IMR-90 (cell line): ENCODE data around the gene INSL3. TPM values are rescaled to one million over a fixed set of nuclear protein-coding genes. Genes with fewer than 3 reads are reported as not detected.

Source experiments
- ATAC-seq: fragments of 200-7000 bp; cut with Tn5 transposase; 2 replicates; pipeline ENCODE4 v1.9.1; 2020; ENCODE audit warnings: low read depth, mild to moderate bottlenecking, moderate library complexity
- BruUV-seq: library from RNA; stranded (reverse); fragments of 400-500 nt; replicated peaks from 2 replicates; lab custom pipeline; 2021; lab: Mats Ljungman, UMichigan
- CTCF ChIA-PET: fragments of 300-600 bp; formaldehyde crosslinking; extraction: SDS; loops from one replicate; lab custom pipeline; 2021; ENCODE audit warnings: antibody characterized with exemption; lab: Yijun Ruan, JAX
- POLR2A ChIA-PET: fragments of 300-600 bp; sonication (Branson Sonifier 250); formaldehyde crosslinking; loops from one replicate; lab custom pipeline; 2022; ENCODE audit warnings: antibody characterized with exemption; ENCODE audit not compliant: unreplicated experiment; lab: Charles Lee
- DNase-seq: peaks from one replicate; pipeline ENCODE4 v3.0.0; 2013
- H2AFZ ChIP-seq: replicated peaks from 2 replicates; pipeline ENCODE3; 2013; ENCODE audit warnings: low read length, mild to moderate bottlenecking; ENCODE audit not compliant: poor library complexity
- H2AK5ac ChIP-seq: 2 replicates; pipeline ENCODE4 v1.6.1; 2013; ENCODE audit warnings: low read depth, low read length, inconsistent platforms
- H2AK9ac ChIP-seq: replicated peaks from 2 replicates; pipeline ENCODE3; 2013; ENCODE audit warnings: mild to moderate bottlenecking, low read depth, low read length, moderate library complexity; ENCODE audit not compliant: poor library complexity
- H2BK120ac ChIP-seq: 2 replicates; pipeline ENCODE4 v1.6.1; 2013; ENCODE audit warnings: low read depth, low read length, inconsistent platforms
- H2BK15ac ChIP-seq: 3 replicates; pipeline ENCODE4 v1.6.1; 2013; ENCODE audit warnings: low read depth, low read length, inconsistent platforms
- H2BK20ac ChIP-seq: 2 replicates; pipeline ENCODE4 v1.6.1; 2013; ENCODE audit warnings: low read depth, mild to moderate bottlenecking, inconsistent platforms, low read length, moderate library complexity
- H2BK5ac ChIP-seq: 2 replicates; pipeline ENCODE4 v1.6.1; 2013; ENCODE audit warnings: mild to moderate bottlenecking, low read depth, low read length, inconsistent platforms; ENCODE audit not compliant: poor library complexity, severe bottlenecking
- H3K14ac ChIP-seq: replicated peaks from 2 replicates; pipeline ENCODE4 v1.6.1; 2013; ENCODE audit warnings: low read depth, low read length, inconsistent platforms
- H3K18ac ChIP-seq: 2 replicates; pipeline ENCODE4 v1.6.1; 2013; ENCODE audit warnings: low read depth, low read length, control low read depth
- H3K23ac ChIP-seq: 2 replicates; pipeline ENCODE4 v1.6.1; 2013; ENCODE audit warnings: low read depth, low read length, inconsistent platforms
- H3K27ac ChIP-seq: 2 replicates; pipeline ENCODE4 v1.5.1; 2013; ENCODE audit warnings: mild to moderate bottlenecking, control low read depth, low read length; ENCODE audit not compliant: insufficient read depth
- H3K27me3 ChIP-seq: 2 replicates; pipeline ENCODE4 v1.6.1; 2013; ENCODE audit warnings: low read length; ENCODE audit not compliant: control insufficient read depth, insufficient read depth
- H3K36me3 ChIP-seq: 2 replicates; pipeline ENCODE4 v1.6.1; 2013; ENCODE audit warnings: low read length, mixed read lengths; ENCODE audit not compliant: control insufficient read depth, insufficient read depth
- H3K4ac ChIP-seq: 2 replicates; pipeline ENCODE4 v1.6.1; 2013; ENCODE audit warnings: low read depth, low read length, inconsistent platforms
- H3K4me1 ChIP-seq: 2 replicates; pipeline ENCODE4 v1.6.1; 2013; ENCODE audit warnings: low read length, mixed read lengths; ENCODE audit not compliant: control insufficient read depth, insufficient read depth
- H3K4me2 ChIP-seq: 2 replicates; pipeline ENCODE4 v1.6.1; 2013; ENCODE audit warnings: low read depth, mild to moderate bottlenecking, control low read depth, low read length, moderate library complexity
- H3K4me3 ChIP-seq: 2 replicates; pipeline ENCODE4 v1.5.1; 2013; ENCODE audit warnings: low read depth, mild to moderate bottlenecking, control low read depth, low read length, moderate library complexity; ENCODE audit not compliant: insufficient read depth
- H3K56ac ChIP-seq: 2 replicates; pipeline ENCODE4 v1.6.1; 2013; ENCODE audit warnings: low read length, inconsistent platforms; ENCODE audit not compliant: insufficient read depth; ENCODE audit errors: extremely low read depth
- H3K79me1 ChIP-seq, 2 experiments: 2 replicates each; pipeline ENCODE4 v1.6.1; 2013; ENCODE audit warnings: low read length in 2 of 2, inconsistent platforms in 1 of 2, low read depth in 1 of 2
- H3K9ac ChIP-seq: 2 replicates; pipeline ENCODE4 v1.6.1; 2013; ENCODE audit warnings: low read depth, low read length, control low read depth
- H3K9me1 ChIP-seq: 2 replicates; pipeline ENCODE4 v1.6.1; 2013; ENCODE audit warnings: low read length, inconsistent platforms; ENCODE audit not compliant: insufficient read depth
- H3K9me3 ChIP-seq: 2 replicates; pipeline ENCODE4 v1.6.1; 2013; ENCODE audit warnings: low read length; ENCODE audit not compliant: control insufficient read depth, insufficient read depth
- H4K20me1 ChIP-seq: 2 replicates; pipeline ENCODE4 v1.6.1; 2013; ENCODE audit warnings: low read length, inconsistent platforms; ENCODE audit not compliant: insufficient read depth
- H4K5ac ChIP-seq: 2 replicates; pipeline ENCODE4 v1.6.1; 2013; ENCODE audit warnings: mild to moderate bottlenecking, low read depth, low read length, control low read depth
- H4K8ac ChIP-seq, 2 experiments: 2 replicates each; pipeline ENCODE4 v1.6.1; 2013; ENCODE audit warnings: low read depth in 2 of 2, low read length in 2 of 2, control low read depth in 1 of 2, inconsistent platforms in 1 of 2
- H4K91ac ChIP-seq: 2 replicates; pipeline ENCODE4 v1.6.1; 2013; ENCODE audit warnings: low read depth, low read length, inconsistent platforms; ENCODE audit not compliant: insufficient read depth
- BHLHE40 ChIP-seq: fragments of 150-350 bp; IDR thresholded peaks from 2 replicates; pipeline ENCODE4 v1.6.1; 2016; ENCODE audit warnings: mild to moderate bottlenecking, low read depth, low read length
- CHD1 ChIP-seq: IDR thresholded peaks from 2 replicates; pipeline ENCODE4 v1.6.1; 2012; ENCODE audit warnings: low read depth, low read length, improper control_type of control experiment
- FOS ChIP-seq: fragments of 150-350 bp; IDR thresholded peaks from 2 replicates; pipeline ENCODE4 v1.6.1; 2016; ENCODE audit warnings: low read depth, low read length
- MAZ ChIP-seq: IDR thresholded peaks from 2 replicates; pipeline ENCODE4 v1.6.1; 2012; ENCODE audit warnings: low read depth, mild to moderate bottlenecking, low read length, improper control_type of control experiment, moderate library complexity, borderline replicate concordance
- MXI1 ChIP-seq: IDR thresholded peaks from 2 replicates; pipeline ENCODE4 v1.6.1; 2012; ENCODE audit warnings: low read depth, mild to moderate bottlenecking, low read length, moderate library complexity, borderline replicate concordance
- POLR2A ChIP-seq: IDR thresholded peaks from 2 replicates; pipeline ENCODE4 v1.6.1; 2012; ENCODE audit warnings: mild to moderate bottlenecking, low read depth, low read length
- RAD21 ChIP-seq: IDR thresholded peaks from 2 replicates; pipeline ENCODE4 v1.6.1; 2012; ENCODE audit warnings: low read length, improper control_type of control experiment
- RCOR1 ChIP-seq: IDR thresholded peaks from 2 replicates; pipeline ENCODE4 v1.6.1; 2012; ENCODE audit warnings: mild to moderate bottlenecking, low read length, improper control_type of control experiment; ENCODE audit not compliant: insufficient replicate concordance
- SMC3 ChIP-seq: fragments of 150-350 bp; IDR thresholded peaks from 2 replicates; pipeline ENCODE4 v1.6.1; 2016; ENCODE audit warnings: low read depth, mild to moderate bottlenecking, antibody characterized with exemption, low read length, moderate library complexity
- WGBS, 2 experiments: methylation state at CpG; one replicate each; pipeline versions ENCODE4 v1.1.5 to v1.1.7; 2013; ENCODE audit warnings: missing lambda C conversion rate in 2 of 2; ENCODE audit not compliant: insufficient read length in 1 of 2; ENCODE audit errors: extremely low coverage in 2 of 2; 5-methylcytosine and 5-hydroxymethylcytosine counted together
- dilution Hi-C: fragments of 300-500 bp; cut with HindIII; formaldehyde crosslinking; loops from one replicate; pipeline ENCODE4 v1.14.3; 2018; ENCODE audit warnings: low sequenced_read_pairs; ENCODE audit not compliant: unreplicated experiment
- in situ Hi-C: fragments of 300-500 bp; cut with MboI; formaldehyde crosslinking; loops from 3 replicates; pipeline ENCODE4 v1.14.3; 2019; ENCODE audit warnings: low sequenced_read_pairs, inconsistent platforms, mixed read lengths
- intact Hi-C: fragments of 100-400 bp; cut with micrococcal nuclease; formaldehyde crosslinking; loops from 2 replicates; pipeline ENCODE4 v1.10.0; 2022
- polyA plus RNA-seq, 3 experiments: library from polyadenylated mRNA; depleted of rRNA; stranded (reverse); fragments of >200 nt; gene quantifications; 2 replicates each; pipeline ENCODE4 v1.2.3, GENCODE V29; 2012; ENCODE audit warnings: low replicate concordance in 1 of 3
- total RNA-seq: library from RNA; depleted of rRNA; stranded (reverse); fragments of >200 nt; gene quantifications from 2 replicates; pipeline ENCODE4 v1.2.3, GENCODE V29; 2012
- TF ChIP-seq, protein P1 (sequence below): conservative IDR thresholded peaks from 2 replicates; pipeline ENCODE4 v1.5.1; 2012; ENCODE audit warnings: mild to moderate bottlenecking, low read depth, low read length, improper control_type of control experiment
- TF ChIP-seq, protein P2 (sequence below): fragments of 150-350 bp; IDR thresholded peaks from 2 replicates; pipeline ENCODE4 v1.6.1; 2017; ENCODE audit warnings: mild to moderate bottlenecking, antibody characterized with exemption, low read length, low read depth

Gene INSL3
- total and polyA plus RNA-seq, 2 of the 4 experiments (the other 2 are of a cell fraction), result not detected

DNA sequence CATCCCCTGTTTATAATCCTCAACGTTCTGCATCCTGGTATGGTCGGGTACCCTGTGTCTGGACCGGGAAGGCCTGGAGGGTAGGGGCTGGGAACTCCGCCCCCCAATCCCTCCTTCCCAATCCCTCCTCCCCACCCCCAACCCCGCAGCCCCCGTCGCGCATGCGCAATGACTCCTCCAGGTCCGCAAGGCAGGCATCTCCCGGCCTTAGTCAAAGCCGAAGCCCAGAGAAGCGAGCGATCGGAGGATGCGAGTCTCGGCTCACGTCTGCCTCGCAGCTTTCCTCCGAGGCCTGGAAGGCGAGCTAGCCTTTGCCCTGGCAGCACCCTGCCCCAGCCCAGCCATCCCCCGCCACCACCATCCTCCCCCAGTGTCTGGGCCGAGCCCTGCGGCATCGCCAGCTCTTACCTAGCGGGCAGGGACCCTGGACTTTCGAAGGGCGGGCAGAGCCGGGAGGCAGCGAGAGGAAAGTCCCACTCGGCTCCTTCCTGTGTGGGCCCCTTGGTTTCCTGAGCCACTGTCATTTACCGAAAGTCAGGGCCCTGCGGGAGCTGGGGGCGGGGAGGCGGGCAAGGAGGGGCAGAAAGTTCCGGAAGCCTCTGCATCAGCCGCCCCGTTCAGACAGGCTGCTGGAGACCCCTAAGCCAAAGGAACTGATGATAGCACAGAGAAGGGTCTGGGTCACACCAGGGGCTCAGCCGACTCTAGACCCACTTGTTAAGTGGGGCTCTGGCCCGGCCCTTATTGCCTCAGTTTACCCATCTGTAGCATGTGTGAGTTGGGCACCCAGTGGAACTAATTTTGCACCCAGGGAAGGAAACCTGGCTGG, 26.4 kb upstream of the INSL3 start, which contains the start of gene JAK3 (continued):
- no peak for TF ChIP-seq SMC3
- no peak for TF ChIP-seq BHLHE40

DNA sequence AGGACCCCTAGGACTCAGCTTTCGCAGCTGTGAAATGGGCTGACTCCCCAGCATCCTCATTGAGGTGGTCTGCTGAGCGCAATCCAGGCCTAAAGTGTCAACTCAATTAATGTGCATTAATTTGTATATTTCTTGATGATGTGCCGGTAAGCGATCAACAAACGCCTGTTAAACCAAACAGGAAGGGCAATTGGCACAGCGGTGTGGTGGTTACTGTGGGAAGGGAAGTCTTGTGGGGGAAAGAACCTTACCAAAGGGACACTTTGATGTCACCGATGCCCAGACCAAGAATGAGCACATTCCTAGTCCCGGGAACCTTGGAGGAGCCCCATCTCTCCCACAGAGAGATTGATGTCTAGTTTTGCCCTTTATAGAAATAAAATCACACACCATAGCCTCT, 24.8 kb upstream of the INSL3 start:
- no peak for ATAC-seq
- Histone ChIP-seq H3K23ac (no peak overlapping the region), H4K91ac (no peak overlapping the region), H3K4ac (no peak overlapping the region), H3K27me3 (peaks cover 2% of the 10 kb centered on the region; the same call in 1 of the 2 replicates), H2AK9ac (no peak overlapping the region), H4K20me1 (no peaks in the 10 kb centered on the region), H2BK120ac (no peak overlapping the region), H4K8ac (no peak overlapping the region), H4K5ac (no peak overlapping the region), H2BK5ac (no peak overlapping the region), H3K4me3 (no peak overlapping the region), H3K9ac (no peak overlapping the region), H3K56ac (no peak overlapping the region), H3K14ac (no peak overlapping the region), H3K27ac (no peak overlapping the region), H2AFZ (no peak overlapping the region), H2AK5ac (no peak overlapping the region), H3K9me3 (no peaks in the 10 kb centered on the region), H3K79me1 (no peaks in the 10 kb centered on the region), H2BK15ac (no peak overlapping the region), H2BK20ac (no peak overlapping the region), H3K9me1 (no peaks in the 10 kb centered on the region), H3K4me1 (peaks cover 8% of the 10 kb centered on the region), H3K18ac (no peak overlapping the region), H3K4me2 (no peak overlapping the region), H3K36me3 (no peaks in the 10 kb centered on the region)
- TF ChIP-seq, protein P1, sequence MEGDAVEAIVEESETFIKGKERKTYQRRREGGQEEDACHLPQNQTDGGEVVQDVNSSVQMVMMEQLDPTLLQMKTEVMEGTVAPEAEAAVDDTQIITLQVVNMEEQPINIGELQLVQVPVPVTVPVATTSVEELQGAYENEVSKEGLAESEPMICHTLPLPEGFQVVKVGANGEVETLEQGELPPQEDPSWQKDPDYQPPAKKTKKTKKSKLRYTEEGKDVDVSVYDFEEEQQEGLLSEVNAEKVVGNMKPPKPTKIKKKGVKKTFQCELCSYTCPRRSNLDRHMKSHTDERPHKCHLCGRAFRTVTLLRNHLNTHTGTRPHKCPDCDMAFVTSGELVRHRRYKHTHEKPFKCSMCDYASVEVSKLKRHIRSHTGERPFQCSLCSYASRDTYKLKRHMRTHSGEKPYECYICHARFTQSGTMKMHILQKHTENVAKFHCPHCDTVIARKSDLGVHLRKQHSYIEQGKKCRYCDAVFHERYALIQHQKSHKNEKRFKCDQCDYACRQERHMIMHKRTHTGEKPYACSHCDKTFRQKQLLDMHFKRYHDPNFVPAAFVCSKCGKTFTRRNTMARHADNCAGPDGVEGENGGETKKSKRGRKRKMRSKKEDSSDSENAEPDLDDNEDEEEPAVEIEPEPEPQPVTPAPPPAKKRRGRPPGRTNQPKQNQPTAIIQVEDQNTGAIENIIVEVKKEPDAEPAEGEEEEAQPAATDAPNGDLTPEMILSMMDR, result no peak
- TF ChIP-seq RAD21 (no peak), CHD1 (no peak), SMC3 (no peak), POLR2A (no peak), BHLHE40 (no peak), FOS (no peak), RCOR1 (no peak), MAZ (no peak), MXI1 (no peak)
- TF ChIP-seq, protein P2, sequence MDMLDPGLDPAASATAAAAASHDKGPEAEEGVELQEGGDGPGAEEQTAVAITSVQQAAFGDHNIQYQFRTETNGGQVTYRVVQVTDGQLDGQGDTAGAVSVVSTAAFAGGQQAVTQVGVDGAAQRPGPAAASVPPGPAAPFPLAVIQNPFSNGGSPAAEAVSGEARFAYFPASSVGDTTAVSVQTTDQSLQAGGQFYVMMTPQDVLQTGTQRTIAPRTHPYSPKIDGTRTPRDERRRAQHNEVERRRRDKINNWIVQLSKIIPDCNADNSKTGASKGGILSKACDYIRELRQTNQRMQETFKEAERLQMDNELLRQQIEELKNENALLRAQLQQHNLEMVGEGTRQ, result no peak
- no CpG with 5 or more reads among the region's 8 CpGs for WGBS, 2 experiments
- dilution Hi-C loops (no loop called here), in situ Hi-C loops (no loop called here), intact Hi-C loops (no loop called here)
- BruUV-seq, result no TSS peak
- POLR2A ChIA-PET, result no interaction called here
- CTCF ChIA-PET, result no interaction called here
- no peak for DNase-seq
